Adrenal gland (tissue), 12 donors: ENCODE results near the gene GRID1. TPM values are rescaled to one million over a fixed set of nuclear protein-coding genes. Genes with fewer than 3 reads are reported as not detected.

Source experiments
- DNase-seq, 7 donors: peaks; one replicate each; pipeline ENCODE4 v3.0.0-alpha.2; 2019 to 2020
- H3K27ac ChIP-seq, 5 donors: fragments of 200-600 bp; sonication (generic) in 4 of 5; 1 replicate in 3 of 5; 2 replicates in 2 of 5; pipeline versions ENCODE4 v1.5.1 to v1.8.0; 2016 to 2020; ENCODE audit warnings: mild to moderate bottlenecking in 1 of 5
- H3K27me3 ChIP-seq: fragments of 200-600 bp; 2 replicates; pipeline ENCODE4 v1.8.0; 2021
- H3K36me3 ChIP-seq, 2 donors: fragments of 200-600 bp; replicated peaks in 1 of 2; 1 replicate in 1 of 2; 2 replicates in 1 of 2; pipeline versions ENCODE4 v1.5.1 to v1.8.0; 2018 to 2022
- H3K4me1 ChIP-seq, 2 donors: fragments of 200-600 bp; replicated peaks in 1 of 2; 1 replicate in 1 of 2; 2 replicates in 1 of 2; pipeline versions ENCODE4 v1.5.1 to v1.8.0; 2018 to 2021
- H3K4me3 ChIP-seq, 4 donors: fragments of 200-600 bp; sonication (generic) in 3 of 4; one replicate each; pipeline ENCODE4 v1.5.1; 2016 to 2018
- H3K9me3 ChIP-seq, 3 donors: fragments of 200-600 bp; sonication (generic) in 1 of 3; replicated peaks in 1 of 3; 1 replicate in 2 of 3; 2 replicates in 1 of 3; pipeline versions ENCODE4 v1.5.1 to v1.8.0; 2016 to 2021
- CTCF ChIP-seq, 6 experiments: fragments of 450-650 bp in 4 of 6; fragments of 200-600 bp in 2 of 6; sonication (generic) in 1 of 6; IDR thresholded peaks; 1 replicate in 5 of 6; 2 replicates in 1 of 6; pipeline versions ENCODE4 v1.5.1 to v1.8.0; 2016 to 2021; ENCODE audit warnings: antibody characterized with exemption in 6 of 6, mild to moderate bottlenecking in 2 of 6, moderate library complexity in 1 of 6
- POLR2A ChIP-seq, 2 donors: fragments of 450-650 bp; IDR thresholded peaks; one replicate each; pipeline ENCODE4 v1.6.1; 2017; ENCODE audit warnings: antibody characterized with exemption in 2 of 2, mild to moderate bottlenecking in 2 of 2, moderate library complexity in 1 of 2
- WGBS, 4 donors: extraction: QIAGEN DNeasy Blood & Tissue Kit in 2 of 4; methylation state at CpG; one replicate each; pipeline versions ENCODE4 v1.1.5 to v1.1.7; 2013 to 2017; 5-methylcytosine and 5-hydroxymethylcytosine counted together
- intact Hi-C, 2 donors: fragments of 100-400 bp; cut with DNase I; formaldehyde crosslinking; loops; one replicate each; pipeline versions ENCODE4 v1.14.1 to v1.15.0; 2022 to 2023
- polyA plus RNA-seq, 3 donors: library from polyadenylated mRNA; stranded (reverse); fragments of 200-250 nt in 2 of 3; fragments of 350-450 nt in 1 of 3; fragmentation: Illumina TruSeq in 1 of 3; extraction: RNeasy Lipid Tissue Mini Kit (QIAGEN cat#74804) in 1 of 3; gene quantifications; one replicate each; pipeline ENCODE4 v1.2.3, GENCODE V29; 2013 to 2014
- total RNA-seq, 9 donors: library from RNA; depleted of rRNA in 4 of 9; stranded (reverse); fragments of >200 nt in 4 of 9; fragments of 120-200 nt in 1 of 9; fragmentation: NEBNext Ultra II Directional in 1 of 9; extraction: Animal tissue kit (Norgen Biotek cat#: 25700) in 1 of 9; gene quantifications; one replicate each; pipeline versions ENCODE4 v1.1.0 to v1.2.4, GENCODE V29; 2013 to 2023
- donor health status: healthy with polysubstance abuse.
- donor health status: Bipolar disorder and iron deficiency.
- donor health status: DM: yes; HTN: yes; CAD: no.
- donor health status: DM: no; HTN: no; CAD: no.
- donor health status: DM: no; HTN: no; CAD: no.
- donor health status: DM: yes; HTN: yes; CAD: no.

The GRID1 gene
- total and polyA plus RNA-seq, 12 donors = 2.2 to 8.0 (median 4.1) TPM

DNA sequence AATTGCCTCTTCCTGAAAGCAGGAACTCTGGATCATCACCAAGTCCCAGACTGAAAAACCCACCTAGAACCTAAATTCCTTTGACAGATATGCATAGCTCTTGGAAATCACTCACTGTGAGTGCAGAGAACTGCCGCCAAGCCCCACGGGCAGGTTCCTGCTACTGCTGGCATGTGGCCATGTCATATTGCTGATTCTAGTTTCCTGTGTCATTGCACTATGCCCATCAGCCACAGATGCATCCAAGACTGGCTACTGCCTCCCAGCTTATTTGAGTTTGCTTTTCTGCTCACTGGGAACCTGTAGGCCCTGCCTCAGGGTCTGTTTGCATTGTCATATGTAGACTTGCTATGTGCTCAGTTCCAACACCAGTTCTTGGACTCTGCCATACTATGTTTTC is 786.0 kb downstream of the GRID1 start:
- DNase-seq = no peak
- no peak overlapping the region for H3K27ac ChIP-seq
- H3K4me3 ChIP-seq = no peak overlapping the region
- intact Hi-C loops = no loop called here
- no peaks in the 10 kb centered on the region for H3K9me3 ChIP-seq
- TF ChIP-seq POLR2A (IDR thresholded peaks at IDR 0.05) = no peak
- TF ChIP-seq CTCF (IDR thresholded peaks at IDR 0.05) = no peak
- H3K4me1 ChIP-seq = no peaks in the 10 kb centered on the region
- no peaks in the 10 kb centered on the region for H3K36me3 ChIP-seq
- 65 to 75% (median 68%) methylated on average over 2 of the region's 2 CpGs for WGBS, 4 donors
- H3K27me3 ChIP-seq = no peaks in the 10 kb centered on the region

GRCh38 chr10:85578860-85579259 is 787.7 kb downstream of the GRID1 start:
- no peak overlapping the region for H3K27ac ChIP-seq
- WGBS, 4 donors = 68 to 75% (median 73%) methylated on average over 2 of the region's 2 CpGs
- TF ChIP-seq POLR2A (IDR thresholded peaks at IDR 0.05) (no peak), CTCF (IDR thresholded peaks at IDR 0.05) (no peak)
- intact Hi-C loops = no loop called here
- H3K4me3 ChIP-seq = no peak overlapping the region
- no peaks in the 10 kb centered on the region for H3K36me3 ChIP-seq
- H3K4me1 ChIP-seq = no peaks in the 10 kb centered on the region
- no peaks in the 10 kb centered on the region for H3K9me3 ChIP-seq
- H3K27me3 ChIP-seq = no peaks in the 10 kb centered on the region
- DNase-seq = no peak

- Histone ChIP-seq H3K27me3 (no peaks in the 10 kb centered on the region), H3K27ac (no peak overlapping the region), H3K9me3 (no peaks in the 10 kb centered on the region), H3K4me3 (no peak overlapping the region), H3K36me3 (no peaks in the 10 kb centered on the region), H3K4me1 (no peaks in the 10 kb centered on the region)
- intact Hi-C loops = no loop called here
- TF ChIP-seq CTCF (IDR thresholded peaks at IDR 0.05) (no peak), POLR2A (IDR thresholded peaks at IDR 0.05) (no peak)
- DNase-seq = no peak
- WGBS, 4 donors = 68 to 95% (median 88%) methylated on average over 1 of the region's 1 CpG
These were observed 791.2 kb downstream of the GRID1 start for GRCh38 chr10:85575441-85575840.

- Histone ChIP-seq H3K9me3 (no peaks in the 10 kb centered on the region), H3K4me3 (no peak overlapping the region), H3K36me3 (no peaks in the 10 kb centered on the region), H3K4me1 (no peaks in the 10 kb centered on the region), H3K27me3 (no peaks in the 10 kb centered on the region), H3K27ac (no peak overlapping the region)
- no peak for DNase-seq
- TF ChIP-seq CTCF (IDR thresholded peaks at IDR 0.05) (no peak), POLR2A (IDR thresholded peaks at IDR 0.05) (no peak)
- WGBS, 4 donors = 93 to 100% (median 97%) methylated on average over 1 of the region's 1 CpG
- intact Hi-C loops = no loop called here
These were observed 795.7 kb downstream of the GRID1 start for GRCh38 chr10:85570871-85571270.
